Heart left ventricle (tissue), 13 donors: Measurements from ENCODE around the gene MRPL43.

Experiments used
- POLR2A ChIP-seq, 2 donors: fragments of 450-650 bp; IDR thresholded peaks; one replicate each; pipeline ENCODE4 v1.6.1; 2017; ENCODE audit warnings: antibody characterized with exemption in 2 of 2, mild to moderate bottlenecking in 2 of 2, moderate library complexity in 2 of 2
- TF ChIP-seq, protein P1 (sequence below), 12 donors: fragments of 200-600 bp; sonication (generic) in 4 of 12; IDR thresholded peaks; one replicate each; pipeline versions ENCODE4 v1.5.0 to v1.8.0; 2018 to 2022; ENCODE audit warnings: antibody characterized with exemption in 12 of 12, mild to moderate bottlenecking in 5 of 12
- donor health status: ischemic (EF 13 %, LVEDD 7.1; RV severe dilation, severe dysfunction).
- donor health status: DM: no; HTN: yes; CAD: no.
- donor health status: DM: no; HTN: no; CAD: no.
- donor health status: ischemic (EF 25% LVEDD 6.9; RV normal size, moderate dysfunction).
- donor health status: ischemic (EF 25% LVEDD 5.7; RV mildly dilated, moderate dysfunction).
- donor health status: ischemic (EF 35%, LVEDD 5.7; RV mildly dilated, moderate dysfunction).
- donor health status: nonischemic (EF 11% LVEDD 7.7; RV severe dilation, severe dysfunction).
- donor health status: DM: yes; HTN: yes; CAD: no.
- donor health status: PGD.
- donor health status: ischemic (EF 29% LVEDD 5.4; RV normal size, mild dysfunction).
- donor health status: nonischemic (EF 23%, LVEDD 6.1; RV moderate dilation, normal function).

GRCh38 chr10:101031128-101031795 lies 44.0 kb upstream of the MRPL43 start, which contains the start of the genes PDZD7 and SFXN3:
- TF ChIP-seq, protein P1, sequence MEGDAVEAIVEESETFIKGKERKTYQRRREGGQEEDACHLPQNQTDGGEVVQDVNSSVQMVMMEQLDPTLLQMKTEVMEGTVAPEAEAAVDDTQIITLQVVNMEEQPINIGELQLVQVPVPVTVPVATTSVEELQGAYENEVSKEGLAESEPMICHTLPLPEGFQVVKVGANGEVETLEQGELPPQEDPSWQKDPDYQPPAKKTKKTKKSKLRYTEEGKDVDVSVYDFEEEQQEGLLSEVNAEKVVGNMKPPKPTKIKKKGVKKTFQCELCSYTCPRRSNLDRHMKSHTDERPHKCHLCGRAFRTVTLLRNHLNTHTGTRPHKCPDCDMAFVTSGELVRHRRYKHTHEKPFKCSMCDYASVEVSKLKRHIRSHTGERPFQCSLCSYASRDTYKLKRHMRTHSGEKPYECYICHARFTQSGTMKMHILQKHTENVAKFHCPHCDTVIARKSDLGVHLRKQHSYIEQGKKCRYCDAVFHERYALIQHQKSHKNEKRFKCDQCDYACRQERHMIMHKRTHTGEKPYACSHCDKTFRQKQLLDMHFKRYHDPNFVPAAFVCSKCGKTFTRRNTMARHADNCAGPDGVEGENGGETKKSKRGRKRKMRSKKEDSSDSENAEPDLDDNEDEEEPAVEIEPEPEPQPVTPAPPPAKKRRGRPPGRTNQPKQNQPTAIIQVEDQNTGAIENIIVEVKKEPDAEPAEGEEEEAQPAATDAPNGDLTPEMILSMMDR (IDR thresholded peaks at IDR 0.05) = no peak
- TF ChIP-seq POLR2A (IDR thresholded peaks at IDR 0.05) = peak in 1 of 2 donors; percentile 71
